T-cell (primary cell): Measurements from ENCODE around the gene TEX261. TPM values are rescaled to one million over a fixed set of nuclear protein-coding genes. Genes with fewer than 3 reads are reported as not detected.

Source experiments
- ATAC-seq, 4 experiments: fragments of 200-7000 bp in 3 of 4; fragments of 150-1000 bp in 1 of 4; cut with Tn5 transposase; replicated peaks in 1 of 4; 1 replicate in 3 of 4; 2 replicates in 1 of 4; pipeline ENCODE4 v1.10.0; 2021; ENCODE audit warnings: moderate library complexity in 3 of 4, mild to moderate bottlenecking in 2 of 4, moderate number of reproducible peaks in 1 of 4
- CTCF ChIA-PET, 2 donors: fragments of 300-600 bp; sonication (Branson Sonifier 250); formaldehyde crosslinking; loops; one replicate each; lab custom pipeline; 2022; ENCODE audit warnings: antibody characterized with exemption in 2 of 2; lab: Charles Lee
- POLR2A ChIA-PET, 2 donors: fragments of 300-600 bp; sonication (Branson Sonifier 250); formaldehyde crosslinking; loops; one replicate each; lab custom pipeline; 2022; ENCODE audit warnings: antibody characterized with exemption in 2 of 2; lab: Charles Lee
- DNase-seq, 35 experiments: peaks; one replicate each; pipeline versions ENCODE4 v3.0.0 to v3.0.0-alpha.2; 2013 to 2023
- H3K27ac ChIP-seq: one replicate; pipeline ENCODE4 v1.5.1; 2013; ENCODE audit warnings: low read length
- H3K27me3 ChIP-seq, 2 experiments: replicated peaks in 1 of 2; 1 replicate in 1 of 2; 2 replicates in 1 of 2; pipeline versions ENCODE4 v1.6.1 to v1.7.0; 2013; ENCODE audit warnings: low read length in 1 of 2, mixed read lengths in 1 of 2; ENCODE audit not compliant: control insufficient read depth in 2 of 2, insufficient read depth in 2 of 2; ENCODE audit errors: extremely low read depth in 1 of 2
- H3K36me3 ChIP-seq, 2 donors: 1 replicate in 1 of 2; 2 replicates in 1 of 2; pipeline versions ENCODE4 v1.6.1 to v1.7.0; 2013; ENCODE audit warnings: low read length in 1 of 2; ENCODE audit not compliant: control insufficient read depth in 2 of 2, insufficient read depth in 1 of 2; ENCODE audit errors: extremely low read depth in 1 of 2
- H3K4me1 ChIP-seq, 2 experiments: 1 replicate in 1 of 2; 2 replicates in 1 of 2; pipeline versions ENCODE4 v1.6.1 to v1.7.0; 2013; ENCODE audit warnings: low read length in 2 of 2, mixed read lengths in 1 of 2; ENCODE audit not compliant: insufficient read depth in 2 of 2, control insufficient read depth in 1 of 2; ENCODE audit errors: extremely low read depth in 1 of 2
- H3K4me3 ChIP-seq, 2 donors: 1 replicate in 1 of 2; 2 replicates in 1 of 2; pipeline versions ENCODE4 v1.5.1 to v1.7.0; 2013; ENCODE audit warnings: mild to moderate bottlenecking in 2 of 2, low read length in 1 of 2, moderate library complexity in 1 of 2; ENCODE audit not compliant: control insufficient read depth in 1 of 2; ENCODE audit errors: extremely low read depth in 1 of 2
- H3K9me3 ChIP-seq: 2 replicates; pipeline ENCODE4 v1.7.0; 2013
- H3K27ac Mint-ChIP-seq, 2 donors: one replicate each; pipeline ENCODE4 v1.8.0; 2020 to 2021; ENCODE audit warnings: mild to moderate bottlenecking in 2 of 2, mixed read lengths in 2 of 2
- H3K27me3 Mint-ChIP-seq, 2 donors: one replicate each; pipeline ENCODE4 v1.8.0; 2021 to 2022; ENCODE audit warnings: mixed read lengths in 2 of 2
- H3K36me3 Mint-ChIP-seq: one replicate; pipeline ENCODE4 v1.8.0; 2021; ENCODE audit warnings: mixed read lengths
- H3K4me1 Mint-ChIP-seq, 3 donors: one replicate each; pipeline ENCODE4 v1.8.0; 2020 to 2022; ENCODE audit warnings: mixed read lengths in 3 of 3, mild to moderate bottlenecking in 1 of 3
- H3K4me3 Mint-ChIP-seq, 3 donors: one replicate each; pipeline ENCODE4 v1.8.0; 2020 to 2022; ENCODE audit warnings: mild to moderate bottlenecking in 3 of 3, mixed read lengths in 3 of 3, moderate library complexity in 3 of 3
- H3K9me3 Mint-ChIP-seq, 3 donors: one replicate each; pipeline ENCODE4 v1.8.0; 2020 to 2022; ENCODE audit warnings: mixed read lengths in 3 of 3
- WGBS: methylation state at CpG from one replicate; pipeline ENCODE4 v1.1.5; 2013; ENCODE audit warnings: missing lambda C conversion rate; ENCODE audit not compliant: insufficient coverage; 5-methylcytosine and 5-hydroxymethylcytosine counted together
- total RNA-seq, 35 experiments: library from RNA in 6 of 35; stranded (reverse) in 6 of 35; fragments of 120-200 nt in 1 of 35; gene quantifications; one replicate each; pipeline versions ENCODE4 v1.2.1 to v1.2.4 and lab custom pipeline; 2013 to 2026

The TEX261 gene
- total RNA-seq, 5 donors from 2014 or later (not counting 1 experiment from before 2014, with no cell fraction given), result 35.9 to 60.3 (median 48.1) TPM

- ChIA-PET POLR2A (no interaction called here), CTCF (interaction anchor here in 1 of 2 donors (1.0 to 1.3 kb wide), 2 partner anchors 9 to 17 kb away, joined by 3 to 4 read pairs; no protein-coding TSS in a partner anchor)
- ATAC-seq, result peak; percentile 3 to 26 (median 13)
- Mint-ChIP-seq H3K27ac (peak overlapping the region; percentile 91 to 93), H3K4me3 (peak overlapping the region; percentile 95 to 100 (median 97)), H3K27me3 (no peaks in the 10 kb centered on the region), H3K4me1 (peaks cover 33 to 39% (median 36%) of the 10 kb centered on the region in 3 donors), H3K9me3 (no peaks in the 10 kb centered on the region), H3K36me3 (peaks cover 8% of the 10 kb centered on the region)
- Histone ChIP-seq H3K27me3 (no peaks in the 10 kb centered on the region), H3K9me3 (no peaks in the 10 kb centered on the region), H3K4me1 (peaks cover 10 to 24% of the 10 kb centered on the region in 2 experiments), H3K36me3 (peaks cover 12 to 27% of the 10 kb centered on the region in 2 donors), H3K4me3 (peak overlapping the region; percentile 87 to 95), H3K27ac (peak overlapping the region; percentile 59)
- 0% methylated on average over 47 of the region's 49 CpGs for WGBS
- peak in 6 of 35 experiments; percentile 11 to 45 (median 22) for DNase-seq
Measured at GRCh38 chr2:70994009-70994698, 519 bp downstream of the TEX261 start.

DNA sequence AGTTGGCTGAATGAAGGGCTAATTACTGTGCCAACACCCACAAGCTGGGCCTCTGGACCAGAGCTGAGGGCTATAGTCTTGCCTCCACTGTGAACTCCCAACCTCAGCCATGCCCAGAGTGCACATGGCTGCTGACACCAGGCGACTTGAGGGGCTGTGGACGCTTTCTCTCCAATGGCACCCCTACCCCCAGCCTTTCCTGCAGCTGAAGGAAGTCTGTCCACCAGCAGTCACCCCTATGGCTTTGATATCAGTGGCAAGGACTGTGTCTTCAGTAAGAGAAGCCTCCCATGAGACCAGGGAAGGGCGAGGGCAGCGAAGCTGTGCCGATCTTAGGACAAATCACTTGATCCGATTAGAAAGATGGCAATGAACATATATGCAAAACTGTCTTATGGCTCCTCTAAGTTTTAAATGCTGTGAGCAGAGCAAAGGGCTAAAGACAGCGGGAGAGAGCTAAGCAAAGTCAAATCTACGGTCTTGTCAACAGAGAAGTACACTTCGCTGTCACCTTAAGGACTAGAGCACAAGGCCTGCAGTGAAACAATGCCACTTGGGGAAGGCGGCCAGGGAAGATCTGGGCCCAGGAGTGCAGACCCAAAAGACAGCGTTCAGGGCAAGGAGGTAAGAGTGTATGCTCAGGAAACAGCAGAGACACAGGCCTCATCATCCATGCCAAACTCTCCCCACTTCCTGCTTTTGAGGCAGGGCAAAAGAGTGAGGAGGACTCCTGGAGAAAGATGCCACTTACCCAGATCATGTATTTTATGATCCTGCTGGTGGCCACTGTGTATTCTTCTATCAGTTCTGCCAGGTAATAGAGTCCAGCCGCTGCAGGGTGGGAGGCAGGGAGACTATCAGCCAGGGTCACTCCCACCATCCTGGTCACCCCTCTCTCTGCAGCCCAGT, 1.5 kb downstream of the TEX261 start:
- peaks cover 10 to 24% of the 10 kb centered on the region in 2 experiments for H3K4me1 ChIP-seq
- ChIA-PET CTCF (interaction anchor here (0.6 to 1.5 kb wide), 5 partner anchors 8 to 690 kb away, joined by 3 to 4 read pairs (median 3); no protein-coding TSS in a partner anchor), POLR2A (no interaction called here)
- 95% methylated on average over 8 of the region's 12 CpGs for WGBS
- Mint-ChIP-seq H3K4me1 (peaks cover 31 to 37% (median 36%) of the 10 kb centered on the region in 3 donors), H3K27ac (peak overlapping the region; percentile 91 to 93), H3K36me3 (peaks cover 17% of the 10 kb centered on the region), H3K4me3 (peak overlapping the region; percentile 95 to 100 (median 97)), H3K27me3 (no peaks in the 10 kb centered on the region), H3K9me3 (no peaks in the 10 kb centered on the region)
- H3K9me3 ChIP-seq, result no peaks in the 10 kb centered on the region
- no peak for ATAC-seq
- peaks cover 21 to 37% of the 10 kb centered on the region in 2 donors for H3K36me3 ChIP-seq
- H3K27ac ChIP-seq, result peak overlapping the region; percentile 59
- no peaks in the 10 kb centered on the region for H3K27me3 ChIP-seq
- peak in 2 of 35 experiments; percentile 11 to 17 for DNase-seq
- H3K4me3 ChIP-seq, result peak overlapping the region; percentile 87 to 95

GRCh38 chr2:70991742-70992141, 2.9 kb downstream of the TEX261 start:
- Histone ChIP-seq H3K27me3 (no peaks in the 10 kb centered on the region), H3K4me3 (no peak overlapping the region), H3K36me3 (peaks cover 22 to 51% of the 10 kb centered on the region in 2 donors), H3K4me1 (peaks cover 10 to 24% of the 10 kb centered on the region in 2 experiments), H3K27ac (no peak overlapping the region), H3K9me3 (no peaks in the 10 kb centered on the region)
- peaks cover 28% of the 10 kb centered on the region for H3K36me3 Mint-ChIP-seq
- no peaks in the 10 kb centered on the region for H3K27me3 Mint-ChIP-seq
- CTCF ChIA-PET, result no interaction called here
- H3K27ac Mint-ChIP-seq, result no peak overlapping the region
- no peak for DNase-seq
- peak overlapping the region in 2 of 3 donors; percentile 16 to 44 for H3K4me3 Mint-ChIP-seq
- peaks cover 31 to 37% (median 36%) of the 10 kb centered on the region in 3 donors for H3K4me1 Mint-ChIP-seq
- 92% methylated on average over 7 of the region's 9 CpGs for WGBS
- ATAC-seq, result no peak
- POLR2A ChIA-PET, result no interaction called here
- H3K9me3 Mint-ChIP-seq, result no peaks in the 10 kb centered on the region

DNA sequence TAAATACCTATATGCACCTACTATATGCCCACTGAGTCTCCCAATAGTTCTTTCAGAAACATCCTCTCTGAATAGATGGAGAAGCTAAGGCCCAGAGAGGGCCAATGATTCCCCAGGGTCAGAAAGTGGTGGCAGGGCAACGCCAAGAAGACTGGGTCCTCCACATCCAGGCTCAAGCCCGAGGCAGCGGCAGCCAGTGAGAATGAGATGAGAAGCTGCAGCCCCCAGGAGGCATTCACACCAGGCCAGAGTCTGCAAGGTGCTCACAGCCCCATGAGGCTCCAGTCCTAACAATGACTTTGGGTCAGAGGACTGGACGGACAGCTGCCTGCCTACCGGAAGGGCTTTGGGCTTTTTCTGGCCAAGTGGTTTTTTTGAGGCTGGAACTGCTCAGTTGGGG, 3.5 kb downstream of the TEX261 start:
- H3K9me3 ChIP-seq, result no peaks in the 10 kb centered on the region
- H3K27me3 ChIP-seq, result no peaks in the 10 kb centered on the region
- peak overlapping the region in 1 of 2 donors; percentile 22 for H3K27ac Mint-ChIP-seq
- H3K36me3 Mint-ChIP-seq, result peaks cover 34% of the 10 kb centered on the region
- POLR2A ChIA-PET, result no interaction called here
- no peak overlapping the region for H3K27ac ChIP-seq
- DNase-seq, result no peak
- H3K9me3 Mint-ChIP-seq, result no peaks in the 10 kb centered on the region
- WGBS, result 100% methylated on average over 3 of the region's 5 CpGs
- ATAC-seq, result no peak
- peaks cover 10 to 24% of the 10 kb centered on the region in 2 experiments for H3K4me1 ChIP-seq
- no peaks in the 10 kb centered on the region for H3K27me3 Mint-ChIP-seq
- peaks cover 22 to 57% of the 10 kb centered on the region in 2 donors for H3K36me3 ChIP-seq
- no peak overlapping the region for H3K4me3 Mint-ChIP-seq
- H3K4me3 ChIP-seq, result no peak overlapping the region
- CTCF ChIA-PET, result interaction anchor here in 1 of 2 donors (1.0 kb wide), 1 partner anchor 43 kb away, joined by 5 read pairs; no protein-coding TSS in a partner anchor
- H3K4me1 Mint-ChIP-seq, result peaks cover 31 to 37% (median 36%) of the 10 kb centered on the region in 3 donors

- DNase-seq, result no peak
- peaks cover 9 to 18% of the 10 kb centered on the region in 2 experiments for H3K4me1 ChIP-seq
- 80% methylated on average over 2 of the region's 5 CpGs for WGBS
- ATAC-seq, result no peak
- peaks cover 38% of the 10 kb centered on the region for H3K36me3 Mint-ChIP-seq
- no peaks in the 10 kb centered on the region for H3K9me3 ChIP-seq
- no peaks in the 10 kb centered on the region for H3K9me3 Mint-ChIP-seq
- CTCF ChIA-PET, result interaction anchor here in 1 of 2 donors (1.0 kb wide), 1 partner anchor 42 kb away, joined by 5 read pairs; no protein-coding TSS in a partner anchor
- no peak overlapping the region for H3K27ac ChIP-seq
- H3K27me3 ChIP-seq, result no peaks in the 10 kb centered on the region
- no peak overlapping the region for H3K4me3 Mint-ChIP-seq
- no peaks in the 10 kb centered on the region for H3K27me3 Mint-ChIP-seq
- H3K27ac Mint-ChIP-seq, result no peak overlapping the region
- peaks cover 22 to 64% of the 10 kb centered on the region in 2 donors for H3K36me3 ChIP-seq
- POLR2A ChIA-PET, result no interaction called here
- H3K4me1 Mint-ChIP-seq, result peaks cover 29 to 36% (median 29%) of the 10 kb centered on the region in 3 donors
- H3K4me3 ChIP-seq, result no peak overlapping the region
Measured at GRCh38 chr2:70990216-70990615, 4.5 kb downstream of the TEX261 start.
